Putamen (tissue), 1 donor: ENCODE results near the gene DGKQ.

ENCODE experiments used
- DNase-seq: peaks from one replicate; pipeline ENCODE4 v3.0.0-alpha.2; 2016; ENCODE audit warnings: low spot score

Gene DGKQ

GRCh38 chr4:973431-974397 lies at the start of gene DGKQ:
Gene DGKQ, minus strand, starts transcription at chr4:973569. Its CDS starts 87 bp downstream, at chr4:973482.
- DNase-seq = peak; percentile 89

GRCh38 chr4:1022739-1023066 lies 49.3 kb upstream of the DGKQ start:
- DNase-seq = no peak

DNA sequence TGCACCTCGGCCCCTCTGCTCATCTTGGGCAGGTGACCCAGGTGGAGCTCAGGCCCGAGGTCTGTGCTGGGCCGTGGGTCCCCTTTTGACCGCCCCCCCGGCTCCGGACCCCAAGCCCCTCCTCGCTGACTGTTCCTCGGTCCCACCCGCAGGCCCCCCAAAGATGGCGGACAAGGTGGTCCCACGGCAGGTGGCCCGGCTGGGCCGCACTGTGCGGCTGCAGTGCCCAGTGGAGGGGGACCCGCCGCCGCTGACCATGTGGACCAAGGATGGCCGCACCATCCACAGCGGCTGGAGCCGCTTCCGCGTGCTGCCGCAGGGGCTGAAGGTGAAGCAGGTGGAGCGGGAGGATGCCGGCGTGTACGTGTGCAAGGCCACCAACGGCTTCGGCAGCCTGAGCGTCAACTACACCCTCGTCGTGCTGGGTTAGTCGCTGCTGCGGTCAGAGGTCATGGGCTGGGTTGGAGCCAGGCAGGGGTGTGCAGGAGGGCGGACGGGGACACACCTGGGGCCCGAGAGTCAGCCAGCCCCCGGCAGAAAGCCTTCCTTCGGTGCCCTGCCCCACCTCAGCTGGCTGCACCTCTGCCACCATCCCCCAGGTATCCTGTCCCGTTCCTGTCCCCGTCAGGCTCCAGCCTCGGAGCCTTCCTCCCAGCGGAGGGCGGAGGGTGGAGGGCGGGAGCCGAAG lies 48.8 kb upstream of the DGKQ start:
- no peak for DNase-seq

- DNase-seq = no peak
Measured at GRCh38 chr4:1021386-1022050, 48.1 kb upstream of the DGKQ start.

DNA sequence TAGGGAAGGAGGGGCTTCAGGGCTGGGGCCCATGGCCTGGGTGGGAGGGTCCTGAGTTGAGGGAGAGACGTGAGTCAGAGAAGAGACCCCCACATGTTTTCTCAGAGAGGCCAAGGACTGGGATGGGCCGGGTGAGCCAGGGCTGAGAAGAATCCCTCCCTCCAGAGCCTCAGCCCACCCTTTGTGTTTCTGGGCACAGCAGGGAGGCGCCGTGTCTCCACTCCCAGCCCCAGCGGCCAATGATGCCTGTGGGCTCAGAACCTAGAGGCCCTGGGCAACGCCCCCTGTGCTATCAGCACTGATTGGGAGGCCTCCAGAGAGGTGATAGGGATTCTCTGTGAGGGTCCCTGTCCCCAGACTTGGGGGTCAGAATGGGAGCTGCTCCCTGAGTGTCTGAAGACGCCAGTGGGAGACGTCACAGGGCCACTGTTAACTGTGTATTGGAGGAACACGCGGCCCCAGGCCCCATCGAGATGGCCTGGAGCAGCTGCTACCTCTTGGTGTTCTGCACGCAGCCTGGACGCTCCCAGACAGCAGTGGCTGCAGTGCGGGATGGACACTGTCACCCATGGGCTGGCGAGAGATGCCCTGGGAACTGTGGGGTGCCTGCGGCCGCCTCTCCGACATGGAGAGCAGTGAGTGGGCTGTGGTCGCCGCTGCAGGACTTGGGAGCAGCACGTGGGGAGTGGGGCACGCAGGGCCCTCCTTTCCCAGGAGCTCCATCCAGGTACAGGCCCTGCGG lies 46.5 kb upstream of the DGKQ start:
- DNase-seq = no peak

DNA sequence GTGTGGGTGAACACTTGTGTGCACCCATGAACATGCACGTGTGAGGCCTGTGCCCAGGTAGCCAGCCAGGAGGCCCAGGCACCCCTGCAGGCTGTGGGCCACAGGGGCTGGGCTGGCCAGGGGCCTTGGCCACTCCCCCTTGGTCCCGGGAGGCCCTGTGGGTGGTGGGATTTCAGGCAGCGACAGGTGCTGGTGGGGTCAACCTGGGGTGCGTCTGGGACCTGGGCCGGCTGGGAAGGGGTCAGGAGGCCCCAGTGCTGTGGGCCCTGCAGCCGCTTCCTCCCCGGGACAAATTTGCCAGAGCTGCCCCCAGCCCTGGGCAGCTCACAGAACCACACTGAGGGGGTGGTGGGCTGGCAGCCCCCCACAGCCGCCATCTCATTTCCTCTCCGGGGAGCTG lies 46.0 kb upstream of the DGKQ start:
- DNase-seq = no peak

- no peak for DNase-seq
Measured at GRCh38 chr4:1018147-1019020, 45.0 kb upstream of the DGKQ start.

- no peak for DNase-seq
Measured at GRCh38 chr4:1017706-1018105, 44.3 kb upstream of the DGKQ start.

GRCh38 chr4:1017211-1017610 lies 43.8 kb upstream of the DGKQ start:
- DNase-seq = no peak

DNA sequence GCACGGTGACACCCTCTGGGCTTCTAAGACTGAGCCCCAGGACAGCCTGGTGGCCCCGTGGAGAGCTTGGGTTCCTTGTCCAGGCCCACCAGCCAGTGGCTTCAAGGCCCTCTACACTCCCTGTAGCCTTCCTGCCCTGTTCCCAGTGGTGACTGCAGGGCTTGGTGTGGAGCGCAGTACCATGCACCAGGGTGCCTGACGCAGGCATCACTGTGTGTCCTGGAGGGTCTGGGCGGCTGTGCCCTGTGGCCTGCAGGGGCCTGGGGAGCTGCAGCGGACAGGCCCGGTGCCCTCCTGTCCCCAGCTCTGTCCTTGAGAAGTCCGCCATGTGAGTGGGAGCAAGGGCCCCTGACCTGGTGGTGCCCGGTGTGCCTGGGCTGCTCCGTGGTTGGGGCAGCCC lies 42.4 kb upstream of the DGKQ start:
- DNase-seq = no peak

DNA sequence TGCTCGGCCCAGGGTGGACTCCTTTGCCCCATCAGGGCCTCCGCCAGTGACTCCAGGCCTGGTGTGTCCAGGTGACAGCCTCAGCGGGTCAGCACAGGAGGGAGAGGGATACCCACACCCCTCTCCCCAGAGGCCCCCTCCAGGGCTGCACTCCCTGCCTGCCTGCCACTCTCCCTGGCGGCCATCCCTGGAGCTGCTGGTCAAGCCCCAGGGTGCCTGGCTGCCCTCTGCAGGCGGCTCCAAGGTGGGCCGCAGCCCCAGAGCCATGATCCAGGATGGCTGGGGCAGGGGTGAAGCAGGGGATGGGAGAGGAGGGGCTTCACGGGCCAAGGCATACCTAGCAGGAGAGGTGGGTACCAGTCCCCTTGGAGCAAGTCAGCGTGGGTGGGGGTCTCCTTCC lies 41.8 kb upstream of the DGKQ start:
- DNase-seq = peak; percentile 49

- peak; percentile 89 for DNase-seq
Measured at GRCh38 chr4:1014291-1015167, 41.2 kb upstream of the DGKQ start.

- no peak for DNase-seq
Measured at GRCh38 chr4:1013225-1014073, 40.1 kb upstream of the DGKQ start.

- no peak for DNase-seq
Measured at GRCh38 chr4:1012034-1012739, 38.8 kb upstream of the DGKQ start.

DNA sequence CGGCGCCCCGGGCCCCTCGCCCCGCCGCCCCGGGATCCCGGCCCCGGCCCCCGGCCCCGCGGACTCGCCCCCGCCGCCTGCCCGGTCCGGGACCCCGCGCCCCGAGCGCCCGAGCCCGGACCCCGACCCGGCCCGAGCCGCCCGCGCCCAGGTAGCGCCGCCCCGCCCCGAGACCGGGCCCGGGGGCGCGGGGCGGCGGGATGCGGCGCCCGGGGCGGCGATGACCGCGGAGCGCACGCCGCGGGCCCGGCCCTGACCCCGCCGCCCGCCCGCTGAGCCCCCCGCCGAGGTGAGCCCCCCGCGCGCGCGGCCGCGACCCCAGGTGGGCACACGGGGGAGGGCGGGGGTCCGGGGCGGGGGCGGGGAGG lies 38.3 kb upstream of the DGKQ start:
- DNase-seq = no peak

- peak; percentile 50 for DNase-seq
Measured at GRCh38 chr4:1011022-1011665, 37.8 kb upstream of the DGKQ start, which contains the start of gene FGFRL1. Gene FGFRL1, plus strand, starts transcription at chr4:1011626. Its CDS starts 860 bp downstream, at chr4:1012486.

- DNase-seq = no peak
Measured at GRCh38 chr4:1010395-1011021, 37.1 kb upstream of the DGKQ start.
